HG03520 (cell line): ENCODE measurements around the gene GNAQ.
A peak's percentile ranks its signal among the peaks of the same experiment; 100 is the strongest.

ENCODE experiments used
- ATAC-seq: cut with Tn5 transposase; IDR thresholded peaks from one replicate; pipeline ENCODE4 v1.9.1; 2021; ENCODE audit warnings: mild to moderate bottlenecking, moderate library complexity; ENCODE audit not compliant: unreplicated experiment

Gene GNAQ

DNA sequence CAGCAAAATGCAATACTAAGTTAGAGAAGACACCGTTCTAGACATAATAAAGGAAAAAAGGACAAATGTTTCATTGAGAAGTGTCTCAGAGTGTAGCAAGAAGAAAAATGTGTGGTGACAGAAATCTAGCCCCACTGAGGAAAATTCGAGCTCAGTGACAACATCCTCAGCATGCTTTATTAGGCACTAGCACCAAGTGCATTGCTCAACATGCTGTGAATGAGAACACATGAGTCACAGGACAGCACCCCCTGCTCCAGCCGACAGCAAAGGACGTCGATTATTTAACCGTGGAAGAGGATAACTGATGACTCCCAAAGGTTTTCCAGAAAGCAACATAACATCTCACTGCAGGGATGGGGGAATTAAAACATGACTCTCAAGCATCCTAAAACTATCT, 182.7 kb downstream of the GNAQ start:
- no peak for ATAC-seq

DNA sequence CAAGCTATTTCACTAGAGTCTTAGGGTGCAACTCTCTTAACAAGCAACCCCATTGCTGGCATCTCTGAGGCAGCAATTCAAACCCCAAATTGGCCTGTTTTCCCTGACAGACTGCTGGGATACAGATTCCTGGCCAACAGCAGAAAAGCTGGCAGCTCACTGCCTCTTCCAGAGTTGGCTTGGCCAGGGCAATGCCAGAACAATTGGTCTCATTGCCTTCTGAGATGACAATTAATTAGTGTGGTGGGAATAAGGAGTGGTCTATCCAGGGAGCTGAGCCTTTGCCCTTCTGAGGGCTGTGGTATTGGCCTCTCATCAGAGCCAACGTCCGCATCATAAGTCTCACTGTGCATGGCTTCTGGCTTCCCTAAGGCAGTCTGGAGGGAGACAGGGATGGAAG, 183.2 kb downstream of the GNAQ start:
- ATAC-seq: no peak

DNA sequence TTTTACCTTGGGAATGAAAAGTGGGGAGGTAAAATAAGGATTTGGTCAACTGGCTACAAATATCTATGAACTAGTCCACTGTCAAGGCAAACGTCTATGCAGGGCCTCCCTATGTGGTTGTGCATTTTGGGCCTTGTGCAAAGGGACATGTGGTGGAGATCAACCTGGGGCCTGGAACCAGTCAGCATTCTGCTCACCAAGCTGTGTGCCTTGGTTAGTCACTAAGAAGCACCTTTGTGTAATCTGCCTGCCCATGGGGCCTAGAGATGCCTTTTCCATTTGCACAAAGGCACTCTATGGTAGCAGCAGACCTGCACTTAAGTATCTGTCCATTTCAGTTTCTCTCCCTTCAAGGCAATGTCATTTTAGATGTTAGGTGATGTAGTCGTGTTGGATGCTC, 184.0 kb downstream of the GNAQ start:
- ATAC-seq: no peak

DNA sequence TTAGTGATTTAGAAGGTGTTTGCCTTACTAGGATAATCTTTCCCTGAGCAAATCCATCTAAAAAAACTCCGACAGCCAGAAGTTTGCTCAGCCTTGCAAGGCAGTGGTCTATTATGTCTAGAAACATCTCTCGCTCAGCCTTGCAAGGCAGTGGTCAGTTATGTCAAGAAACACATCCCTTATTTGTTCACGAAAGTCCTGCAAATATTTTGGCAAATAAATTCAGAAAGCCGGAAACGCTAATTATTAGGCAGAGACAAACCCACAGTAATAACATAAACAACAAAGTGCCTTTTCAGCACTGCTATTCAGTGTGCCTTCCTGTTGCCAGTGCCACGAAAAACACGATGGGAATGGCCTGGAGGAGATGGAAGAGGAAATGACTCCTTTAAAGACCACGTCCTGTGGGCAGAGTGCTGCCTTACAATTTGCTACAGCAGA, 184.5 kb downstream of the GNAQ start:
- no peak for ATAC-seq

DNA sequence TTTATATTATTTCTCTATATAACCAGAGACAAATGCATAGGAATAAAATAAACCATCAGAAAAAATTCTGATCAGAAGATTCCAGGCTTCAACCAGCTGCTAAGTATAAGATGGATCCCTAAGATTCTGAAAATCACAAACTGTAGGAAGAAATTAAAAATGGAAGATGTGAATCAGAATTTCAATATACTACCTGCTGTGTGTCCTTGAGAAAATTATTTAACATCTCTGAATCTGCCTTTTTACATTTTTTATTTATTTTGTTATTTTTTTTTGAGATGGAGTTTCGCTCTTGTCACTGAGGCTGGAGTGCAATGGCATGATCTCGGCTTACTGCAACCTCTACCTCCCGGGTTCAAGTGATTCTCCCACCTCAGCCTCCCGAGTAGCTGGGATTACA, 187.2 kb downstream of the GNAQ start:
- ATAC-seq: no peak

DNA sequence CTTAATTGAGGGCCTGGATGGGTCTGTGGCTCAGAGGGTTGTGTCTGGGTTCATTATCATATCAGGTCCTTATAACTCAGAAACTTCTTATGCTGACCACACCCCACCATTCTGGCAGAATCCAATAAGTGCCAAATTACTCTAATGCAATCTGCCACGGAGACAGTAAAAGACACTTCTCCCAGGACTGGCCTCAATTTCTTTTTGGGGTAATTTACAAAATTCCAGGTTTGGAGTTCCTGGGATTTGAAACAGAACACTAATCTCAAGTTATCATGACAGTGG, 187.8 kb downstream of the GNAQ start:
- no peak for ATAC-seq

DNA sequence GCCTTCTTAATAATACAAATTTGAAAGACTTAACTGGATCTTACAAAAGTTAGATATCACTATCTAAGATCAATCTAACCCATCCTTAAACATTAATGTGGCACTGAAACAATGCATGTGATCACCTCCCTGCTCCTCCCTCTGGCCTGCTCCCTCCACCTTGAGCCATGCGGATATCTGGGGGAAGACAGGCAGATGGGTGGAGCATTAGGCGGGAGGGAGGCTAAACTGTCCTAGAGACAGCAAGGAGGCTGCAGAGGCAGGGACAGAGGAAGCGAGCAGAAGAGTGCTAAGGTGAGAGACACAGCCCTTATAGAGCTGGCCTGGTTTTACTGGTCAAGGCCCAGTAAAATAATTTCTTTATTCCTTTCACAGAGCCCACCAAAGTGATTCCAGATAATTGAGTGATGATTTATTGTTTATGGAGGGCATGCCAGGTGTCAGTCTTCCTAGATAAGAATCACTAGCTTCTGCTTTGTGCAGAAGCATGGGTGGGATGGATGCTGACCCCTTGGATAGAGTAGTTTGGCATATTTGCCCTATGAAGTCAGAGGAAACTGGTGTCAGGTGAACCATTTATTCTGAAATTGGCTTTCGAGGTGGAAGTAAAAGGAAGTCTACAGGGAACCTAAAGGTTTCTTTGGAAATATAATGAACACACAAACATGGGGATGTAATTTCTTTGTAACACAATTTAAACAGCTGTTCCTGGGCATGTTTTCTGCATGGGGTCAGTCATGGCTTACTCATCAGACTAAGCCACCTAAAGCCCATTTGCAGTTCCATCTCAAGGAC, 188.3 kb downstream of the GNAQ start:
- ATAC-seq: no peak

DNA sequence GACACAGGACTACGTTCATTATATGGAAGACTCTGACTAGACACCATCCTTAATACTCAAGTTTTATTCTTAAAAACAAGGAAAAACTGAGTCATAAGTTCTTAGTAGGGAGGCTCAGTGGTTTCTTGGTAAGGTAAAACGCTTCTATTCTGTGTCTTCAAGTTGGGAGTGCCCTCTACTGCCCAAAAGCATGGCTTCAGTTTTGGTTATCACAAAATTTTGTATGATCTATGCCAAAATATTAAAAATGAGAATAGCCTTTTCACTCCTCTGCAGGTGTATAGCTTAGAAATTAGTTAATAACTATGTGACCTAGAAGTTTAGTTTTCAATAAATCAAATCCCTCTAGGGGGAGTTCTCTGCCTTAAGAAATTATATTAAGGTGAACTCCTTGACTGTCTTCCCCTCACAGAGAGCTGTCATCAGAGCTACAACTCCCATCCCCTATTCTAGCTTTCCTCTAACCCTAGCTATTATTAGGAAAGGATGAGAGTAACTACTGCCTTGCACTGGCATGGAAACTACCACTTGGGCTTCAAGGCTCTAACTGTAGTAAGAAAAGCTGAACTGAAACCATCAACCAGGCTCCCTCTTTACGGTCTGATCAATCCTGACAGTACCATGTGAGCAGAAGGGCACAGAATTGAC, 189.7 kb downstream of the GNAQ start:
- ATAC-seq: peak; percentile 82

DNA sequence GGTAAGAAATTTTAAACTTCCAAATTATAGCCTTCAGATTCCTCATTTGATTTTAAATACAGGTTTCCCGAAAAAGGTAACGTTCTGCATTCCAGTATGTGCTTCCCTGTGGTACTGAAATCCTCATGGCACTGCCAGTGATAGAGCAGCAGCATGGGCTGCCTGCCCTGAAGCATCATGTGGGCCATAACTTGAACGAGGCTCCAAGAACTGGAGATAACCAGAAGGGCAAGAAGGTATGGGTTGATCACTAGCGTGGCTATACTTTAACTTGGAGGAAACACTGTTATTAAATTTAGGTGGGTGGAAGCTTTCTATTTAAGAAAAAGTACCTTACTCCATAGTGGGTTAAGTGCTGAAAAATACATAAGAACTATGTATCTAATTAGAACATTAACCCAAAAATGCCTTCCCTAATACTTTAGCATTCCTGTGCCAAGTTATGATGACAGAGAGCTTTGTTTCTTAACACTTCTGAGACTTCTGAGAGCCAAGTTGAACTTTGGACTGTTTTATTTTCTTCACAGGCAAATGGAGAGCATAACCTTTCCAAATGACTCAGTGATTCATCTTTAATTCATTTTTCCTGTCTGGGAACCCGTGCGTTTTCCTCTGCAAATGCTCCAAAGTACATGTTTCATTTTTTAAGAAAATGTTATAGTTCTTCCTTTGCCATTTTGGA, 192.0 kb downstream of the GNAQ start:
- no peak for ATAC-seq

DNA sequence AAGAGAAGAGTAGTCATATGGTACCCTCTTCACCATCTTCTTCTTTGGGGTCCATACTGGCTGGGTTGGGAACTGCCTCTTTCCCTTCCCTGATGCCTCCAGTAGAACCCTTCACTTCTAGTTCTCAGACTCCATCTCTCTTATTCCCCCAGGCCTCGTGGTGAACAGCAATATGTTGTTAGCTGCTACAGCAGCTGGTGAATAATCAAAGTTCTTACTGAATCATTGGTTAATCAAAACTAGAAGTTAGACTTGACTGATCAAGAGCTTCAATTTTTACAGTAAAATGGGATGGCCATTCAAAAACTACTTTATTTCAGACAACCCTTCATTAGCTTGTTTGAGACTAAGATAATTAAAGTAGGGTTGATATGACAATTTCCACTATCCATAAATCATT, 192.6 kb downstream of the GNAQ start:
- ATAC-seq: no peak

DNA sequence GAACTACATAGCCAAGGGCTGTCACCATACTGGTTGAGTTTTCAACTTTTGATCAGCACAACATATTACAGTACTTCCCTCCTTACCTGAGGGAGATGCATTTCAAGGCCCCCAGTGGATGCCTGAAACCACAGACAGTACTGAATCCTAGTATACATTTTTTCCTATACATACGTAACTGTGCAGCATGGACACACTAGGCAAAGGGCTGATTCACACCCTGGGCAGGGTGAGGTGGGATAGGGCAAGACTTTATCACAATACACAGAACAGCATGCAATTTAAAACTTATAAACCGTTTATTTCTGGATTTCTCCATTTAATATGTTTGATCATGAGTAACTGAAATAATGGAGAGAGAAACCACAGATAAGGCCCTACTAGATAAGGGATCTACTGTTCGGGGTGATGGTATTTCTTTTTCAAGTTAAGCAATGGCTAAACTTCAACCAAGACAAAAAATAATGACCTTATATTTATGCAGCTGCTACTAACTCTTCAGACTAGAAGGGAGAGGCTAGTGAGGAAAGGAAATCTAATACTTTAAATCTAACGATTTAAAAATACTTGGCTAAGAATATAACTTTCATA, 196.6 kb downstream of the GNAQ start:
- ATAC-seq: no peak

DNA sequence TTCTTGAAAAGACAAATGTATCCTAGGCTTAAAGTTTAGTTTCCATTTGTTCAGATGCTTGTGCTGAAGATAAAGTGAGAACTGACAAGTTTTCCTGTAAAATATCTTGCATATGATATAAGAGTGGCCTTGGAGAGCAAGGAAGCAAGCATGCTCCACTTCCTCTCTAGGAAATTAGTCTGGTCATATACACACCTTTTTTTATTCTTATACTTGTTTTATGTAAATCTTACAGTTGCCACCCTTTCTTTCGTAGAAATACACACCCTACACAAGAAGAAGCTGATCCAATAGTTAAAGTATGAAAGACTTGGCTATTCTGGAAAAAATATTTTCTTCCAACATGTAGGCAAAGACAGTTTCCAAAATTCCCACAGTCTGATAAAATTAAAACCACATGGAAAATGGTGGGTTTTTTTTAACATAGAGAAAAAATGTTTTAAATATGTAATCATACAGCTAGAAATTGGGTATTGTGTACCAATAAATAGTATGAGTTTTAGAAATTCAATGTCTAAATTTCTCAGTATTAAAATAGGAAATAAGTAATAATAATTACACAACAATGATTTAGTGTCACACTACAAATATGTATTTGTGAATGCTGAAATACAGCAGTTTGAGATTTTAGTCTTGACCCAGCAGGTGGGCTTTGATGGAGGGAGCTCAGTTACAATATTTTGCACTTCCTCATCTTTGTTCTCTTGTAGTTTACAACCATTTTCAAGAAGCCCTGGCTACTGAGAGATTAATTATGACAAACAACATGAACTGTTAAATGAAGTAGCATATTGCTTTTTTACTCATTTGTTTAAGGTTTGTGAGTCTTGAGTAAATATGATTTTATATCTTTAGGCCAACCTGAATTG, 197.8 kb downstream of the GNAQ start:
- no peak for ATAC-seq

DNA sequence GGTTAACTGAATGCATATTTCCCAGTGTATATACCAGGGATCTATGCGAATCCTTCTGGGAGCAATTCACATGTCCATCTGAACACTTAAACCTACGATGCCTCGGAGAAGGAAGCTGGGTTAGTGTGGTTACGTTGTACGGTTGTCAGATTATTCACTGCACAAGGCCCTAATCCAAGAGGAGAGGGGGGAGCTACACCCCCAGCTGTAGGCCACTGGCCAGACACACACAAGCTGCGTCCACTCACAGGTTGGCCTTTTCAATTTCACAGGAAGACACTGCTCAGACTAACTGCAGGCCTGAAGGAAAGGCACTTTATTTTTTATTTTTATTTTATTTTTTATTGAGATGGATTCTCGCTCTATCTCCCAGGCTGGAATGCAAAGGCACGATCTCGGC, 199.0 kb downstream of the GNAQ start:
- ATAC-seq: no peak

DNA sequence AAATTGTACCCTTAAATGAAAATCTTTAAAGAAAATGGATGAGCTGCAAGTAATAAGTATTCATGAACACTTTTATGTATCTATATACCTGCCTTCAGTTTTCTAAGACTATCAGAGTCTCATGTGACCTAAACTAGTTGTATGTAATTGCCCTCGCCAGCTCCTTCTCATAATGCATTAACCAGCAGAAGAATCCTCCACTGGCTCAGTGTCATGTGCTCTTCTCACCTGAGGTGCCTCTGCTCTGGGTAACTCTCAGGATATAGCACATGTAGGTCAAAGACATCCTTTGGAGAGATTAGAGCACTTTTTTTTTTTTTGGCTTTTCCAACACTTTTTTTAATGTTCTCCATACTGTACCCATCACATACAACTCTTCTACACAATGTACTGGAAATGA, 199.8 kb downstream of the GNAQ start:
- ATAC-seq: no peak

DNA sequence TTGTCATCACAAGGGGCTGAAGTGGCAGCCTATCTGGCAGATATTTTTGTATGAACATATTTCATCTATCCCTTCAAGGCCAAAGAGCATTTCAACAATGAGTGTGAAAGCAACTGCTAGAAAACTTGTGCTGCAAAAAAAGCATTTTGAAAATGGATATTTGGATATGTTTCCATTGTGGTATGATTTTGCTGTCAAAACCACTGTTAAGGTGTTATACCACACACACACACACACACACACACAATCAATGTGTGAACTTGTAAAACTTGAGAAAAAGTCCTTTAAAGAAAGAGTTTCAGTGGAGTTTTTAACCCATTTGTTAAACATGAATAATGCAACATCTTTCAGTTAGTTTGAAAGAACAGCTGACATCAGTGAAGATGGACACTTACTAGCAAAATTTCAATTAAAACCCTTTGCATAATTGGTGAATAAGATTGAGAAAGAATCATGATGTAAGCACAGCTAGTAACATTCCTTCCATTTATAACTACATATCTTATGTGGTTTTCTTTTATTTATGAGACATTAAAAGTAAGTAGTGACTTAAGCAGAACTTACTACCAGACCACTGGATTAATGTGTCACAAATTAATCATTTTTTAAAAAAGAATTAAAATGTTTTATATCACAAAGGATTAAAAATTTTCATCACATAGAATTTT, 200.9 kb downstream of the GNAQ start:
- no peak for ATAC-seq

DNA sequence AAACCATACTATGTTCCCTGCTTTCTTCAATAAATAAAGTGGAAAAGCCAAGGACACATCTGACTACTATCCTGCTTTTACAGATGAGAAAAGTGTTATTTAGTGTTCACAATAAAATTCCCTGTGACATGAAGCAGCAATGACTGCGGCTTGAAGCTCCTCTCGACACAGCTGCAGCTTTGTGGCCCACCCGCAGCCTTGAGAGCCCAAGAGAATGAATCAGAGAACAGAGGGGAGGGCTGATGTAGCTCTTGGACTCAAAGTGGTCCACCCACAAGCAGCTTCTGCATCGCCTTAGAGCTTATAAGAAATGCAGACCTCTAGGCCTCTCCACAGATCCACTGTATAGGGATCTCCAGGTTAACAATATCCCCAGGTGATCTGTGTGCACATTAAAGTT, 202.2 kb downstream of the GNAQ start:
- ATAC-seq: no peak

DNA sequence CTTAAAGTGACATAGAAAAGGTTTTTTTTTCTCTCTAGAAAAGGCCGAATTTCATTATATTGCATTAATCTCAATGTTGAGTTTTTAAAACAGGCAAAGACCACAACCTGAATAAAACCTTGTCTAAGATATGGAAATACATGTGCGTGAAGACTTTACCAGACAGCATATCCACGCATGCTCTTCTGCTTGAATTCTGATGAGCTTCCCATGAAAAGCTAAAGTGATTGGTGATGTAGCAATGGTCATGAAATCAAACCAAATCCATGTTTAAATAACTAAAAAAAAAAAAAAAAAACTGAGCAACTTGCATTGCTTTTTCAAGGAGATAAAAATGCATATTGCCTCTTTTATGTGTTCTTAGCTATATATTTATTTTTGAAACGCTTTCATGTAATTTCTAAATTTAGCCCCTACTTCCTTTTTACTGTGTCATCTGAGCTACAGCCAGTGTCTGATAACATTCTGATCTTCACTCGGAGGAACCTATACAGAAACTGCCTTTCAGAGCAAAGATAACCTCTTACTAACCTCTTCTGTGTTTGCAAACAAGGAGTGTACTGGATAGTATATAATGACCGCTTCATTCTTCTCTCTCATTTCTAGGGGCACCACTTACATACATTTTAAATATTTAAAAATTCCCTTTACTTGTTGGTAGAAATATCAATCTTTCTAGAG, 204.4 kb downstream of the GNAQ start:
- ATAC-seq: peak; percentile 58

DNA sequence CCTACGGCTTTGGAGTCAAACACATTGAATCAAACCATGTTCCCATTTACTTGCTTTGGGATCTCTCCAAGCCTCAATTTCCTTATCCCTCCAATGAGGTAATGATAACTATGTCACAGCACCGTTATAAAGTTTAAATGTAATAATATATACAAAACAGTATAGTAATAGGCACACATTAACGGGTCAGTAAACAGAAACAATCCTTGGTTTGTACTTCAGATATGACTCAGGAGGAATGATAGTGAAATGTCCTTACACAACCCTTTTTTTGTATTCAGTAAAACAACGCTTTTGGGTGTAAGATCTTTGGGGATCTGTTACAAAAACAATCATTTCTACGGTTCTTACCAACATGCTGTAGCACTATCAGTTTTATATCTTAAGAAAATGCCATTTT, 205.0 kb downstream of the GNAQ start:
- no peak for ATAC-seq

DNA sequence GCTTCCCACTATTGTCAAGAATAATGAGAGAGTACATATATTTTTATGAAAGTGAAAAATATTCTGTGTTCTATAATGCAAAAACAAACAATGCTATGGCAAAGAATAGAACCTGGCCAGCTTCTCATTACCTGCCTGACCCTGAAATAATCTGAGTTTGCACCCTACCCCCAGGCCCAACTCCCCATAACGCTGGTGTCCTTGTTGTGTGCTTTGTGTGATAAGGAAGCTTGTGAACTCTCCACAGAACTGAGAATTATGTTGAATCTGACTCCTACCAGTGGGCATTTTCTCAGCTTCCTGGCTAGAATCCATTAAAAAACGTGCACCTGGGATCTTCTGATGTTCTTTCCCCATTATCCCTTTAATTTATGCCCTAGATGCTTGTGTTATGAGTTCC, 205.5 kb downstream of the GNAQ start:
- no peak for ATAC-seq

DNA sequence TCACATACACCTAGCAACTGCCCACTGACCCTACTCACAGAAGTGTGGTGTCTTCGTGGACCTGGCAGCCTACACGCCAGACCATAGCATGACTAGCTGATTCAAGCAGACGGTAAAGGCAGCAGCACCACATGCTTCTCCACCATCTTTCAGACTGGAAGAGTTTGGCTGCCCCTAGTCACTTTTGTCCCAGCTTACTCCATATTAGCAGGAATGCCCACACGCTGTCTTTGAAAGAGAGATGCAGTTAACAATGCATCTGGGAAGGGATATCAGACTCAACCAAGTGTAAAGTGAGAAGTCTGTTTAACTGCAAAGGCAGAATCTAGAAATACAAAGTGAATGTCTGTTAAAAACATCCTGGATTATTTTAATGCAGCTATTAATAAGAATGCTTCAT, 206.2 kb downstream of the GNAQ start:
- ATAC-seq: no peak
